Measurements from ENCODE around the gene PBX1.

The PBX1 gene

GRCh38 chr1:164671323-164671965, 112.5 kb downstream of the PBX1 start:
- H3K4me3 ChIP-seq (ENCODE audit: low read depth, low read length): no peak overlapping the region
- no peak for TF ChIP-seq CTCF (IDR thresholded peaks at IDR 0.05; ENCODE audit: low read depth, low read length, missing control alignments)
- DNase-seq (ENCODE audit: low read depth): no peak
- in situ Hi-C loops (cut with HindIII; ENCODE audit: low sequenced_read_pairs): no loop called here

GRCh38 chr1:164671966-164672571, 113.1 kb downstream of the PBX1 start:
- TF ChIP-seq CTCF (IDR thresholded peaks at IDR 0.05; ENCODE audit: low read depth, low read length, missing control alignments): no peak
- in situ Hi-C loops (cut with HindIII; ENCODE audit: low sequenced_read_pairs): no loop called here
- no peak for DNase-seq (ENCODE audit: low read depth)
- no peak overlapping the region for H3K4me3 ChIP-seq (ENCODE audit: low read depth, low read length)

GRCh38 chr1:164672588-164672987, 113.6 kb downstream of the PBX1 start:
- no peak for TF ChIP-seq CTCF (IDR thresholded peaks at IDR 0.05; ENCODE audit: low read depth, low read length, missing control alignments)
- no peak overlapping the region for H3K4me3 ChIP-seq (ENCODE audit: low read depth, low read length)
- DNase-seq (ENCODE audit: low read depth): no peak
- in situ Hi-C loops (cut with HindIII; ENCODE audit: low sequenced_read_pairs): no loop called here

GRCh38 chr1:164673584-164674214, 114.7 kb downstream of the PBX1 start:
- DNase-seq (ENCODE audit: low read depth): no peak
- no peak overlapping the region for H3K4me3 ChIP-seq (ENCODE audit: low read depth, low read length)
- peak; percentile 55 for TF ChIP-seq CTCF (IDR thresholded peaks at IDR 0.05; ENCODE audit: low read depth, low read length, missing control alignments)
- in situ Hi-C loops (cut with HindIII; ENCODE audit: low sequenced_read_pairs): no loop called here

- DNase-seq (ENCODE audit: low read depth): no peak
- TF ChIP-seq CTCF (IDR thresholded peaks at IDR 0.05; ENCODE audit: low read depth, low read length, missing control alignments): no peak
- no peak overlapping the region for H3K4me3 ChIP-seq (ENCODE audit: low read depth, low read length)
- in situ Hi-C loops (cut with HindIII; ENCODE audit: low sequenced_read_pairs): no loop called here
Measured at GRCh38 chr1:164675342-164675904, 116.4 kb downstream of the PBX1 start.

- in situ Hi-C loops (cut with HindIII; ENCODE audit: low sequenced_read_pairs): no loop called here
- no peak for DNase-seq (ENCODE audit: low read depth)
- no peak for TF ChIP-seq CTCF (IDR thresholded peaks at IDR 0.05; ENCODE audit: low read depth, low read length, missing control alignments)
- H3K4me3 ChIP-seq (ENCODE audit: low read depth, low read length): no peak overlapping the region
Measured at GRCh38 chr1:164678136-164678700, 119.2 kb downstream of the PBX1 start.
